H1 (cell line): ENCODE measurements around the gene SLPI. TPM values are rescaled to one million over a fixed set of nuclear protein-coding genes. Genes with fewer than 3 reads are reported as not detected.

ENCODE experiments used
- CTCF ChIA-PET: fragments of 300-600 bp; sonication (Branson Sonifier 250); formaldehyde crosslinking; loops from one replicate; lab custom pipeline; 2021; ENCODE audit not compliant: partially characterized antibody; lab: Charles Lee
- POLR2A ChIA-PET: fragments of 300-600 bp; sonication (Branson Sonifier 250); formaldehyde crosslinking; loops from one replicate; lab custom pipeline; 2021; ENCODE audit warnings: inconsistent platforms; ENCODE audit not compliant: partially characterized antibody; lab: Charles Lee
- DNase-seq, 2 experiments: peaks; one replicate each; pipeline versions ENCODE4 v3.0.0 to v3.0.0-alpha.2; 2010 to 2022; ENCODE audit warnings: low spot score in 2 of 2, low read depth in 1 of 2, mixed read lengths in 1 of 2
- FAIRE-seq: peaks from 2 replicates; lab custom pipeline; 2011; peaks lifted over from hg19 to GRCh38; lab: Jason Lieb, UNC
- H2AFZ ChIP-seq: 2 replicates; pipeline ENCODE4 v1.8.1; 2012; ENCODE audit warnings: low read length, inconsistent platforms
- H2AK5ac ChIP-seq: 2 replicates; pipeline ENCODE4 v1.6.1; 2013; ENCODE audit warnings: low read depth, low read length
- H2BK120ac ChIP-seq: replicated peaks from 2 replicates; pipeline ENCODE3; 2013; ENCODE audit warnings: low read depth, low read length, inconsistent platforms
- H2BK12ac ChIP-seq: 2 replicates; pipeline ENCODE4 v1.6.1; 2013; ENCODE audit warnings: low read depth, low read length
- H2BK15ac ChIP-seq: 2 replicates; pipeline ENCODE4 v1.6.1; 2013; ENCODE audit warnings: low read length
- H2BK20ac ChIP-seq: 2 replicates; pipeline ENCODE4 v1.6.1; 2013; ENCODE audit warnings: low read length
- H2BK5ac ChIP-seq: 2 replicates; pipeline ENCODE4 v1.6.1; 2013; ENCODE audit warnings: low read depth, low read length
- H3K14ac ChIP-seq: 2 replicates; pipeline ENCODE4 v1.6.1; 2013; ENCODE audit warnings: inconsistent platforms; ENCODE audit not compliant: insufficient read length
- H3K18ac ChIP-seq: 2 replicates; pipeline ENCODE4 v1.6.1; 2013; ENCODE audit warnings: low read length; ENCODE audit errors: extremely low read depth
- H3K23ac ChIP-seq: 2 replicates; pipeline ENCODE4 v1.6.1; 2013; ENCODE audit warnings: inconsistent platforms; ENCODE audit not compliant: insufficient read length
- H3K23me2 ChIP-seq: 2 replicates; pipeline ENCODE4 v1.6.1; 2013; ENCODE audit warnings: low read depth, low read length
- H3K27ac ChIP-seq: 2 replicates; pipeline ENCODE4 v1.6.1; 2011; ENCODE audit warnings: low read depth, low read length, inconsistent platforms
- H3K27me3 ChIP-seq, 4 experiments: replicated peaks in 1 of 4; 1 replicate in 1 of 4; 2 replicates in 3 of 4; pipeline versions ENCODE4 v1.6.1 to v1.8.1; 2011 to 2013; ENCODE audit warnings: low read length in 3 of 4, mild to moderate bottlenecking in 3 of 4, inconsistent platforms in 2 of 4, mixed read lengths in 2 of 4, moderate library complexity in 1 of 4; ENCODE audit not compliant: control insufficient read depth in 3 of 4, insufficient read depth in 3 of 4; ENCODE audit errors: extremely low read depth in 1 of 4
- H3K36me3 ChIP-seq, 4 experiments: 2 replicates each; pipeline versions ENCODE4 v1.6.1 to v1.8.1; 2011 to 2013; ENCODE audit warnings: mild to moderate bottlenecking in 4 of 4, low read length in 3 of 4, moderate library complexity in 2 of 4, control low read depth in 1 of 4, inconsistent platforms in 1 of 4; ENCODE audit not compliant: insufficient read depth in 4 of 4, control insufficient read depth in 2 of 4
- H3K4ac ChIP-seq: replicated peaks from 2 replicates; pipeline ENCODE3; 2013; ENCODE audit warnings: low read length, low read depth, mixed read lengths, inconsistent platforms; ENCODE audit not compliant: insufficient read length
- H3K4me1 ChIP-seq, 4 experiments: replicated peaks in 1 of 4; 1 replicate in 1 of 4; 2 replicates in 3 of 4; pipeline versions ENCODE4 v1.6.1 to v1.8.1; 2011 to 2013; ENCODE audit warnings: low read length in 3 of 4, inconsistent platforms in 2 of 4, mixed read lengths in 1 of 4; ENCODE audit not compliant: insufficient read depth in 4 of 4, control insufficient read depth in 3 of 4
- H3K4me2 ChIP-seq, 2 experiments: 2 replicates each; pipeline versions ENCODE4 v1.6.1 to v1.8.1; 2011 to 2013; ENCODE audit warnings: low read depth in 2 of 2, low read length in 2 of 2, control low read depth in 1 of 2, inconsistent platforms in 1 of 2, mild to moderate bottlenecking in 1 of 2; ENCODE audit not compliant: insufficient read depth in 1 of 2
- H3K4me3 ChIP-seq, 4 experiments: fragments of 200-600, 300-600 bp in 1 of 4; sonication (generic), shearing (Covaris generic), sonication (Bioruptor Twin) in 1 of 4; 2 replicates each; pipeline versions ENCODE4 v1.5.1 to v1.8.1; 2011 to 2016; ENCODE audit warnings: low read length in 4 of 4, low read depth in 3 of 4, control low read depth in 2 of 4, inconsistent platforms in 2 of 4, mild to moderate bottlenecking in 2 of 4, mixed read lengths in 1 of 4, moderate library complexity in 1 of 4; ENCODE audit not compliant: insufficient read depth in 2 of 4; ENCODE audit errors: extremely low read depth in 1 of 4
- H3K56ac ChIP-seq: replicated peaks from 2 replicates; pipeline ENCODE3; 2013; ENCODE audit warnings: low read depth, mild to moderate bottlenecking, mixed read lengths, low read length, inconsistent platforms; ENCODE audit not compliant: insufficient read length
- H3K79me1 ChIP-seq: 2 replicates; pipeline ENCODE4 v1.6.1; 2013; ENCODE audit warnings: low read depth, low read length, control low read depth
- H3K79me2 ChIP-seq, 2 experiments: 2 replicates each; pipeline versions ENCODE4 v1.6.1 to v1.8.1; 2012 to 2013; ENCODE audit warnings: low read length in 2 of 2, mild to moderate bottlenecking in 2 of 2, inconsistent platforms in 1 of 2; ENCODE audit not compliant: insufficient read depth in 2 of 2, control insufficient read depth in 1 of 2
- H3K9ac ChIP-seq, 4 experiments: replicated peaks in 1 of 4; 1 replicate in 1 of 4; 2 replicates in 3 of 4; pipeline versions ENCODE4 v1.6.1 to v1.8.1; 2011 to 2013; ENCODE audit warnings: low read depth in 3 of 4, low read length in 3 of 4, control low read depth in 2 of 4, mild to moderate bottlenecking in 2 of 4, moderate library complexity in 2 of 4, inconsistent platforms in 1 of 4; ENCODE audit errors: extremely low read depth in 1 of 4
- H3K9me3 ChIP-seq, 2 experiments: 2 replicates each; pipeline versions ENCODE4 v1.6.1 to v1.8.1; 2012 to 2013; ENCODE audit warnings: mild to moderate bottlenecking in 2 of 2, moderate library complexity in 2 of 2, control low read depth in 1 of 2, inconsistent platforms in 1 of 2, low read depth in 1 of 2, low read length in 1 of 2, mixed read lengths in 1 of 2; ENCODE audit not compliant: insufficient read depth in 2 of 2
- H4K20me1 ChIP-seq, 2 experiments: replicated peaks in 1 of 2; 2 replicates each; pipeline versions ENCODE3 to v1.8.1; 2011 to 2013; ENCODE audit warnings: inconsistent platforms in 2 of 2, low read length in 2 of 2, mild to moderate bottlenecking in 1 of 2; ENCODE audit not compliant: insufficient read depth in 2 of 2, control insufficient read depth in 1 of 2
- H4K5ac ChIP-seq: 2 replicates; pipeline ENCODE4 v1.6.1; 2013; ENCODE audit warnings: low read length, low read depth, mixed read lengths, inconsistent platforms; ENCODE audit not compliant: insufficient read length
- H4K8ac ChIP-seq: 2 replicates; pipeline ENCODE4 v1.8.0; 2013; ENCODE audit warnings: mild to moderate bottlenecking, moderate library complexity, low read length, inconsistent platforms; ENCODE audit not compliant: insufficient read depth; ENCODE audit errors: extremely low read depth
- H4K91ac ChIP-seq: replicated peaks from 2 replicates; pipeline ENCODE3; 2013; ENCODE audit warnings: low read length, mixed read lengths, inconsistent platforms; ENCODE audit not compliant: insufficient read length
- ATF2 ChIP-seq: IDR thresholded peaks from 2 replicates; pipeline ENCODE4 v1.6.1; 2012; ENCODE audit warnings: low read length, inconsistent platforms
- BCL11A ChIP-seq, 2 experiments: IDR thresholded peaks; one replicate each; pipeline ENCODE4 v1.6.1; 2011; ENCODE audit warnings: low read depth in 2 of 2, low read length in 2 of 2, mild to moderate bottlenecking in 2 of 2
- BRCA1 ChIP-seq: IDR thresholded peaks from 2 replicates; pipeline ENCODE4 v1.6.1; 2012; ENCODE audit warnings: low read depth, low read length, improper control_type of control experiment
- CBX8 ChIP-seq: fragments of 300-800, 300-1000 bp; sonication (generic); IDR thresholded peaks from 2 replicates; pipeline ENCODE4 v1.7.1; 2016; ENCODE audit warnings: low read depth, low read length, borderline replicate concordance
- CTCF ChIP-seq, 3 experiments: IDR thresholded peaks; 1 replicate in 2 of 3; 2 replicates in 1 of 3; pipeline versions ENCODE4 v1.5.1 to v1.6.1; 2011; ENCODE audit warnings: low read length in 3 of 3, mild to moderate bottlenecking in 3 of 3, inconsistent platforms in 2 of 3, low read depth in 1 of 3, moderate library complexity in 1 of 3; ENCODE audit not compliant: insufficient read depth in 1 of 3; ENCODE audit errors: control extremely low read depth in 1 of 3
- JUN ChIP-seq: IDR thresholded peaks from 2 replicates; pipeline ENCODE4 v1.6.1; 2011; ENCODE audit warnings: low read depth, mild to moderate bottlenecking, improper control_type of control experiment, low read length
- POLR2A ChIP-seq, 2 experiments: IDR thresholded peaks; 1 replicate in 1 of 2; 2 replicates in 1 of 2; pipeline ENCODE4 v1.6.1; 2011; ENCODE audit warnings: low read depth in 2 of 2, low read length in 2 of 2, mild to moderate bottlenecking in 2 of 2; ENCODE audit errors: control extremely low read depth in 1 of 2
- RAD21 ChIP-seq, 2 experiments: IDR thresholded peaks in 1 of 2; conservative IDR thresholded peaks in 1 of 2; 2 replicates each; pipeline ENCODE4 v1.6.1; 2011; ENCODE audit warnings: low read depth in 2 of 2, low read length in 2 of 2, improper control_type of control experiment in 1 of 2, inconsistent platforms in 1 of 2, mild to moderate bottlenecking in 1 of 2, moderate library complexity in 1 of 2
- YY1 ChIP-seq: IDR thresholded peaks from 2 replicates; pipeline ENCODE4 v1.6.1; 2011; ENCODE audit warnings: low read depth, mild to moderate bottlenecking, low read length
- WGBS, 2 experiments: shearing (Covaris generic) in 1 of 2; methylation state at CpG; one replicate each; pipeline versions ENCODE4 v1.1.6 to v1.1.7; 2013 to 2015; ENCODE audit warnings: low lambda C conversion rate in 2 of 2, mixed read lengths in 2 of 2, inconsistent platforms in 1 of 2, low coverage in 1 of 2, missing lambda C conversion rate in 1 of 2; ENCODE audit not compliant: insufficient replicate concordance in 2 of 2, insufficient coverage in 1 of 2, insufficient read length in 1 of 2; ENCODE audit errors: extremely low coverage in 1 of 2, missing lambda C conversion rate in 1 of 2; 5-methylcytosine and 5-hydroxymethylcytosine counted together
- polyA plus RNA-seq, 7 experiments: library from polyadenylated mRNA; depleted of rRNA in 3 of 7; stranded (reverse) in 5 of 7; unstranded in 2 of 7; fragments of >200 nt in 5 of 7; fragments of 200-250 nt in 2 of 7; gene quantifications; 1 replicate in 5 of 7; 2 replicates in 1 of 7; 4 replicates in 1 of 7; pipeline versions ENCODE4 v1.2.1 to v1.2.3, GENCODE V29; 2011 to 2013; ENCODE audit warnings: missing spikeins in 2 of 7, mixed read lengths in 2 of 7
- total RNA-seq: library from RNA; stranded (reverse); fragmentation: NEBNext Ultra II Directional; extraction: Animal tissue kit (Norgen Biotek cat#: 25700); gene quantifications from 2 replicates; pipeline ENCODE4 v1.2.1, GENCODE V29; 2021

Gene SLPI
- total and polyA plus RNA-seq, 2 of the 8 experiments (the other 6 are each of a cell fraction or from before 2014, with no cell fraction given) = not detected

- peaks cover 0 to 5% (median 1%) of the 10 kb centered on the region in 4 experiments; a peak in 2 of 7 replicates for H3K4me1 ChIP-seq
- no peak overlapping the region for H3K23ac ChIP-seq
- H2AFZ ChIP-seq = peak overlapping the region; percentile 37; the same call in 1 of the 2 replicates
- no peak overlapping the region; the same call in 1 of the 2 replicates for H2BK20ac ChIP-seq
- H2AK5ac ChIP-seq = no peak overlapping the region
- no peak overlapping the region; the same call in 1 of the 2 replicates for H2BK5ac ChIP-seq
- no peaks in the 10 kb centered on the region for H3K79me1 ChIP-seq
- H3K23me2 ChIP-seq = no peaks in the 10 kb centered on the region
- WGBS, 2 experiments = 82% methylated on average over 4 of the region's 4 CpGs; no CpG with 5 or more reads in 1 of the 2 experiments
- H3K79me2 ChIP-seq = no peaks in the 10 kb centered on the region
- H4K5ac ChIP-seq = no peak overlapping the region
- ChIA-PET CTCF (interaction anchor here (0.6 to 6.2 kb wide), 17 partner anchors 9 to 483 kb away, joined by 3 to 104 read pairs (median 3); no protein-coding TSS in a partner anchor), POLR2A (no interaction called here)
- no peak overlapping the region for H2BK12ac ChIP-seq
- H3K27me3 ChIP-seq = no peaks in the 10 kb centered on the region; a peak in 1 of 7 replicates
- H3K4ac ChIP-seq = no peak overlapping the region
- H3K18ac ChIP-seq = peak overlapping the region; percentile 73; the same call in 1 of the 2 replicates
- no peak overlapping the region for H3K14ac ChIP-seq
- no peak overlapping the region for H3K4me3 ChIP-seq
- no peak overlapping the region for H3K9ac ChIP-seq
- no peak overlapping the region for H3K4me2 ChIP-seq
- H2BK15ac ChIP-seq = peak overlapping the region; percentile 63; the same call in 1 of the 2 replicates
- H3K36me3 ChIP-seq = no peaks in the 10 kb centered on the region
- H4K91ac ChIP-seq = no peak overlapping the region
- peak overlapping the region; percentile 47 for H3K56ac ChIP-seq
- DNase-seq (peak in 1 of 2 experiments; percentile 79), FAIRE-seq (peak; percentile 50)
- no peak overlapping the region for H3K27ac ChIP-seq
- H4K8ac ChIP-seq = no peak overlapping the region; the same call in 1 of the 2 replicates
- H3K9me3 ChIP-seq = no peaks in the 10 kb centered on the region
- H2BK120ac ChIP-seq = no peak overlapping the region
- no peaks in the 10 kb centered on the region for H4K20me1 ChIP-seq
- no peak for TF ChIP-seq BRCA1
- TF ChIP-seq RAD21 (IDR thresholded peaks at IDR 0.05 in 1 of 2, conservative IDR thresholded peaks at IDR 0.05 in 1 of 2; ENCODE audit: low read depth in 2 of 2, low read length in 2 of 2) = peak in 1 of 2 experiments; percentile 6; a peak in 1 of 4 replicates
- TF ChIP-seq POLR2A (IDR thresholded peaks at IDR 0.05; ENCODE audit: control extremely low read depth in 1 of 2, low read depth in 2 of 2, low read length in 2 of 2) = no peak
- no peak for TF ChIP-seq JUN
- peak; percentile 57 to 81 (median 77) for TF ChIP-seq CTCF (IDR thresholded peaks at IDR 0.05; ENCODE audit: control extremely low read depth in 1 of 3, insufficient read depth in 1 of 3, low read depth in 1 of 3, low read length in 3 of 3)
- no peak for TF ChIP-seq ATF2
- TF ChIP-seq YY1 = peak; percentile 79
- no peak for TF ChIP-seq CBX8
- no peak for TF ChIP-seq BCL11A (IDR thresholded peaks at IDR 0.05; ENCODE audit: low read depth in 2 of 2, low read length in 2 of 2)
Observed at GRCh38 chr20:45300961-45301360, 46.6 kb upstream of the SLPI start.
